Measurements from ENCODE around the gene C1orf116.

Gene C1orf116

DNA sequence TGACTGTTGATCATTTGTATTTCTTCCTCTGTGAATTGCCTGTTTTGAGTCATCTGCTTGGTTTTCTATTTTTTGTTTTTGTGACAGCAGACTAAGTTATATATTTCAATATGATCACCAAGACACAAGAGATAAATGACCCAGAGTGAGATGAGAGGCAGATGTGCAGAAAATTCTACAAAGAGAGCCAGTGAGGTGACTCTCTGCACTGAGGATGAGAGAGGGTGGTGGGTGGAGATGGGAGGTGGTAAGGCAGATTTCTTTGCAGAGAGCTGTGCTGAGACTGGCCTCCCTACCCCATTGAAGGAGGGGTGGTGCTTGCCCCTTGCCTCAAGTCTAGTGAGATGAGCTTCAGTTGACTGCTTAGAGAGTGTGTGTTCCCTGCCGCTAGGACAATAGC is 44.7 kb downstream of the C1orf116 start:
- TF ChIP-seq ZBTB7A (IDR thresholded peaks at IDR 0.05; ENCODE audit: low read depth), result no peak
- no peak for TF ChIP-seq TAF1 (IDR thresholded peaks at IDR 0.05; ENCODE audit: low read depth)
- TF ChIP-seq TEAD4 (IDR thresholded peaks at IDR 0.05), result no peak
- no peak for TF ChIP-seq EGR1 (IDR thresholded peaks at IDR 0.05)
- no peak for TF ChIP-seq CREB1 (IDR thresholded peaks at IDR 0.05; ENCODE audit: low read depth)
- TF ChIP-seq MAX (IDR thresholded peaks at IDR 0.05), result no peak
- TF ChIP-seq USF1 (IDR thresholded peaks at IDR 0.05), result no peak
- TF ChIP-seq NFIC (IDR thresholded peaks at IDR 0.05), result no peak
- TF ChIP-seq CEBPB (IDR thresholded peaks at IDR 0.05), result no peak

DNA sequence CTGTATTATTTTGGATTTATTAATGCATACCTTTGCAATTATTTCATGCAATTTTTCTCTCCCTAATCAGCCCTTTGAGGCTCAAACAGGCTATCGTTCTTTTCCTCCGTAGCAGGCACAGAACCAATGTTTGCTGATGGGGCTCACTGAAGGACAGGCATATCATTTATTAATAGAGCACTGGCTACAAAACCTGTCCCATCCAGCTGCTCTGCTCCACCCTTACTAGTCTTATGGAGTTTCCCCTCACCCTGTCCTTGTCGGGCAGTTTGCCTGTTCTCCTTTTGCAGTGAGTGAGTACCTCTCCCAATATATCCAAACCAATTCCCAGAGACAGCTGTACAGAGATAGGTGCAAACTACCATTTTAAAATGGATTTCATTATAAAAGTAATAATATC is 45.7 kb downstream of the C1orf116 start:
- TF ChIP-seq TAF1 (IDR thresholded peaks at IDR 0.05; ENCODE audit: low read depth), result no peak
- no peak for TF ChIP-seq CEBPB (IDR thresholded peaks at IDR 0.05)
- TF ChIP-seq RAD21 (IDR thresholded peaks at IDR 0.05; ENCODE audit: low read depth), result no peak
- no peak for TF ChIP-seq EP300 (IDR thresholded peaks at IDR 0.05; ENCODE audit: borderline replicate concordance)
- TF ChIP-seq FOXM1 (IDR thresholded peaks at IDR 0.05; ENCODE audit: borderline replicate concordance, low read depth), result no peak
- no peak for TF ChIP-seq TCF12 (IDR thresholded peaks at IDR 0.05; ENCODE audit: low read depth)
- no peak for TF ChIP-seq ZBTB7A (IDR thresholded peaks at IDR 0.05; ENCODE audit: low read depth)
- no peak for TF ChIP-seq MAX (IDR thresholded peaks at IDR 0.05)
- no peak for TF ChIP-seq TEAD4 (IDR thresholded peaks at IDR 0.05)
- TF ChIP-seq YY1 (IDR thresholded peaks at IDR 0.05; ENCODE audit: low read depth), result no peak
- no peak for TF ChIP-seq EGR1 (IDR thresholded peaks at IDR 0.05)
- no peak for TF ChIP-seq NFIC (IDR thresholded peaks at IDR 0.05)
- TF ChIP-seq, protein P1, sequence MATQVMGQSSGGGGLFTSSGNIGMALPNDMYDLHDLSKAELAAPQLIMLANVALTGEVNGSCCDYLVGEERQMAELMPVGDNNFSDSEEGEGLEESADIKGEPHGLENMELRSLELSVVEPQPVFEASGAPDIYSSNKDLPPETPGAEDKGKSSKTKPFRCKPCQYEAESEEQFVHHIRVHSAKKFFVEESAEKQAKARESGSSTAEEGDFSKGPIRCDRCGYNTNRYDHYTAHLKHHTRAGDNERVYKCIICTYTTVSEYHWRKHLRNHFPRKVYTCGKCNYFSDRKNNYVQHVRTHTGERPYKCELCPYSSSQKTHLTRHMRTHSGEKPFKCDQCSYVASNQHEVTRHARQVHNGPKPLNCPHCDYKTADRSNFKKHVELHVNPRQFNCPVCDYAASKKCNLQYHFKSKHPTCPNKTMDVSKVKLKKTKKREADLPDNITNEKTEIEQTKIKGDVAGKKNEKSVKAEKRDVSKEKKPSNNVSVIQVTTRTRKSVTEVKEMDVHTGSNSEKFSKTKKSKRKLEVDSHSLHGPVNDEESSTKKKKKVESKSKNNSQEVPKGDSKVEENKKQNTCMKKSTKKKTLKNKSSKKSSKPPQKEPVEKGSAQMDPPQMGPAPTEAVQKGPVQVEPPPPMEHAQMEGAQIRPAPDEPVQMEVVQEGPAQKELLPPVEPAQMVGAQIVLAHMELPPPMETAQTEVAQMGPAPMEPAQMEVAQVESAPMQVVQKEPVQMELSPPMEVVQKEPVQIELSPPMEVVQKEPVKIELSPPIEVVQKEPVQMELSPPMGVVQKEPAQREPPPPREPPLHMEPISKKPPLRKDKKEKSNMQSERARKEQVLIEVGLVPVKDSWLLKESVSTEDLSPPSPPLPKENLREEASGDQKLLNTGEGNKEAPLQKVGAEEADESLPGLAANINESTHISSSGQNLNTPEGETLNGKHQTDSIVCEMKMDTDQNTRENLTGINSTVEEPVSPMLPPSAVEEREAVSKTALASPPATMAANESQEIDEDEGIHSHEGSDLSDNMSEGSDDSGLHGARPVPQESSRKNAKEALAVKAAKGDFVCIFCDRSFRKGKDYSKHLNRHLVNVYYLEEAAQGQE (IDR thresholded peaks at IDR 0.05; ENCODE audit: low read depth), result no peak
- no peak for TF ChIP-seq CREB1 (IDR thresholded peaks at IDR 0.05; ENCODE audit: low read depth)

- TF ChIP-seq CREB1 (IDR thresholded peaks at IDR 0.05; ENCODE audit: low read depth) (no peak), MAX (IDR thresholded peaks at IDR 0.05) (no peak), RAD21 (IDR thresholded peaks at IDR 0.05; ENCODE audit: low read depth) (no peak), EP300 (IDR thresholded peaks at IDR 0.05; ENCODE audit: borderline replicate concordance) (no peak), TAF1 (IDR thresholded peaks at IDR 0.05; ENCODE audit: low read depth) (no peak), USF1 (IDR thresholded peaks at IDR 0.05) (no peak), TEAD4 (IDR thresholded peaks at IDR 0.05) (no peak), FOXM1 (IDR thresholded peaks at IDR 0.05; ENCODE audit: borderline replicate concordance, low read depth) (no peak), NFIC (IDR thresholded peaks at IDR 0.05) (no peak), CEBPB (IDR thresholded peaks at IDR 0.05) (no peak), EGR1 (IDR thresholded peaks at IDR 0.05) (no peak), TCF12 (IDR thresholded peaks at IDR 0.05; ENCODE audit: low read depth) (no peak)
- TF ChIP-seq, protein P1 (IDR thresholded peaks at IDR 0.05; ENCODE audit: low read depth), result no peak
These were observed 46.2 kb downstream of the C1orf116 start for GRCh38 chr1:206986402-206986801.

DNA sequence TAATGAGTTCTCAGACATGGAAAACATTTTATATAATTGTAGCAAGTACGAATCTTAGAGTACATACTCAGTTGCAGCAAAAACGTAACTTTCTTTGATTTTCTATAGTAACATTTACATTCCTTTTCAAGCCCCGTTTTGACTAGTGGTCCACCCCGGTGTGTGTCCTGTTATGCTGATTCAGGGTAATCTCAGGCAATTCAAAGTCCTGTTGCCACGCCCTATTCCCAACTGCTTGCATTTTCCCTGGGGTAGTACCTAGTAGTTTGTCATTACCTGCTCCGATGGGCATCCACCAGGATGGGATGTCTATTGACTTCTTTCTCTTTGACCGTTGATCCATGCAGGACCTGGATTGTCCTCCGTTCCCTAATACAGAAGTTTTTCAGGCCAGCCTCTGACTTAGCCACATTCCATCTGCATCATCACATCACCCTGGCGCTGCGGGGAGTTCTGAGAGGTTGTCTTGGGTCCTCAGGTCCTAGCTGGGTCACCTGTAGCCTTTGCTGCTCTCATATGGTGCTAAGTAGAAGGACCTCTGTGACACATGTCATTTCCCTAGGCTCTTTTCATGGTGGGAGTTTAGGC is 47.3 kb downstream of the C1orf116 start:
- TF ChIP-seq MAX (IDR thresholded peaks at IDR 0.05), result no peak
- TF ChIP-seq TAF1 (IDR thresholded peaks at IDR 0.05; ENCODE audit: low read depth), result no peak
- no peak for TF ChIP-seq FOXM1 (IDR thresholded peaks at IDR 0.05; ENCODE audit: borderline replicate concordance, low read depth)
- TF ChIP-seq ZBTB7A (IDR thresholded peaks at IDR 0.05; ENCODE audit: low read depth), result no peak
- no peak for TF ChIP-seq CREB1 (IDR thresholded peaks at IDR 0.05; ENCODE audit: low read depth)
- TF ChIP-seq EP300 (IDR thresholded peaks at IDR 0.05; ENCODE audit: borderline replicate concordance), result peak; percentile 66; the same call in 1 of the 2 replicates
- TF ChIP-seq RAD21 (IDR thresholded peaks at IDR 0.05; ENCODE audit: low read depth), result no peak
- TF ChIP-seq TEAD4 (IDR thresholded peaks at IDR 0.05), result peak; percentile 41
- TF ChIP-seq TCF12 (IDR thresholded peaks at IDR 0.05; ENCODE audit: low read depth), result peak; percentile 52; the same call in 1 of the 2 replicates
- no peak for TF ChIP-seq CEBPB (IDR thresholded peaks at IDR 0.05)
- TF ChIP-seq EGR1 (IDR thresholded peaks at IDR 0.05), result no peak
- TF ChIP-seq, protein P1 (IDR thresholded peaks at IDR 0.05; ENCODE audit: low read depth), result no peak
- TF ChIP-seq YY1 (IDR thresholded peaks at IDR 0.05; ENCODE audit: low read depth), result no peak
- no peak for TF ChIP-seq NFIC (IDR thresholded peaks at IDR 0.05)
- TF ChIP-seq USF1 (IDR thresholded peaks at IDR 0.05), result no peak

All from Ishikawa (cell line).